HG02678 (cell line): ENCODE results near the gene GPR4.
"Not testable (repeated sequence)": the region's sequence is repeated elsewhere in the genome, so short reads cannot be mapped to it uniquely, and the experiment has no call there.

Source experiments
- ATAC-seq: cut with Tn5 transposase; IDR thresholded peaks from one replicate; pipeline ENCODE4 v1.9.1; 2021; ENCODE audit warnings: mild to moderate bottlenecking, moderate library complexity; ENCODE audit not compliant: unreplicated experiment

GPR4 gene

DNA sequence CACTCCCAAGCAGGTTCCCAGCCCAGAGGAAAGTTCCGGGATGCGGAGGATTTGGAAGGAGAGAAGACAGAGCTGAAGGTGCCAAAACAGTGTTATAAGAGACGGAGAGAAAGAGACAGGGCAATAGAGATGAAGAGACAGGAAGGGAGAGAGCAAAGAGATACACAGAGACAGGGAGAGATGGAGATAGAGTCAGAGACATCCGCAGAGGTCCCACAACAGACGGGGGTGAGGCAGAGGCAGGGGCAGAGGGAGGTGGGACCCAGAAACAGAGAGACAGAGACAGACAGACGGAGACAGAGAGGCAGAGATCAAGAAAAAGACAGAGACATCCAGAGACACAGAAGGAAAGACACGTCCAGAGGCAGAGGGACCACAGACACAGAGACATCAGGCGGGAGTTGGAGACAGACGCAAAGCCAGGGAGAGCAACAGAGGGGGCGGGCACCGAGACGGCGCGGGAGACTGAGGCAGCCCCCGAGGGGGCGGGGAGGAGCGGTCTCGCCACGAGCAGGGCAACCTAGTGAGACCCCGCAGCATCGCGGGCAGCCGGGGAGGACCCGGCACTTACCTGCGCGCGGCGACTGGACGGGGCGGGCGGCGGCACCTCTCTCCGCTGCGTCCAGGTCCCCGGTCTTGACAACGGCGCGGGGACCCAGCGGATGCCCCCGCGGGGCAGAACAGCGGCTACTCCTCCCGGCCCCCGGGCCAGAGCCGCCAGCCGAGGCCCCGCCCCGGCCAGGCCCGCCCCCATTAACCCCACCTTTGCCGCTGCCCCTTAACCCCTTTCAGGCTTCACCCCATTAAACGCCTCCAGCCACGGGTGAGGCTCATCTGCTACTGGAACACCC is at the start of gene GPR4:
Gene GPR4 (minus strand): TSS at position 689 of the 851 bp plus-strand sequence. CDS start 10,346 bp downstream, outside the sequence.
- no peak for ATAC-seq

DNA sequence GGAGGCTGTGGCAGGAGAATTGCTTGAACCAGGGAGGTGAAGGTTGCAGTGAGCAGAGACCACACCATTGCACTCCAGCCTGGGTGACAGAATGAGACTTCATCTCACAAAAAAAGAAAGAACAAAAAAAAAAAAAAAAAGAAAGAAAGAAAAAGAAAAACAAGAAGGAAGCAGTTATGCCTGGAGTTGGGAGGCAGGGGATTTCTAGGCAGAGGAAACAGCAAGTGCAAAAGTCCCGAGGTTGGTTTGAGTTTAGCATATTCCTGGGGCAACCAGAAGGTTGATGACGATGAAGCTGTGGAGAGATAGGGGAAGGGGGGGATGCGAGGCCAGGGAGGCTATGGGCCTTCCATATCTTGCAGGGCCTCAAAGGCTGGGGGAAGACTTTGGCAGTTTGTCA is 48.7 kb upstream of the GPR4 start:
- ATAC-seq: no peak

DNA sequence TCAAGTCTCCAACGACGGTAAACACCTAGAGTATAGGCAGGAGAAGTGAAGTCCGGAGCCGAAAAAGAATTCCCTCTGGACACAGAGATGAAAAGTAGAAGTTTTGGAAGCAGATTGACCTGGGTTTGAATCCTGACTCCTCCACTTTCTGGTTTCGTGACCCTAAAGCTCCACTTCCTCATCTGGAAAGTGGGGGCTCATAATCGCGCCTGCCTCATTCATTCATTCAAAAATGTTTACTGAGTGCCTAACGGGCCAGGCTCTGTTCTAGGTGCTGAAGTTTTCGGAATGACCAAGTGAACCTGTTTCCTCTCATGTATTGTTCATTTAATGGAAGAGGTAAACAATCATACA is 44.3 kb upstream of the GPR4 start:
- ATAC-seq: no peak

DNA sequence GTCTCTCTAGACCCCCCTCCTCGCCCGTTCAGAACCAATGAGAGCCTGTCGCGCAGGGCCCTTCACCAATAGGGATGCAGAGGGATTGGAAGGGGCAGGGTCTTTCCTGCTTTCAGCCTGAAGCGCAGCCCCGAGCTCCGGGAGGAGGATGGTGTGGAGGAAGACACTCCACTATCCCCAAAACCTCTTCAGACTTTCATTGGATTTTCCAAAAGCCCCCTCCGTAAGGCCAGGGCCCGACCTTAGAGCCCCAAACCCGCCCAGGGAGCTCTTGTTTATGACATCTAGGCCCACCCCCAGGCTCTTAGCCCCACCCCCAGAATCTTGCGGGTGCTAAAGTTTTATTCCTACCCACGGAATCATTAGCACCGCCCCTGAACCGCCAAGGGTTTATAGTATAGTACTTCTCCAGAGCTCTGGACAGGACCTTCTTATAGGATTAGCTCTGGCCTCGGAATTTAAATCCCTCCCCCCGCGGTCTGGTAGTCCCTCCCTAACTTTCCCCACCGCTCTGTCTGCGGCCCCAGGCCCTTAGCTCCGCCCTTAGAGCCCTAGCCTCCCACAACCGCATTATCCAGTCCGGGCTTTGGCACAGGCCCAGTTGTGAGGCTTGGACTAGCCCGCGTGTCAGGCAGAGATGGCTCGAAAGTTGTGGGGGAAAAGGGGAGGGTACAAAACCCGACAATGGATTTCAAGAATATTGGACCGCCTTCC is 43.8 kb upstream of the GPR4 start:
- ATAC-seq: peak; percentile 36

DNA sequence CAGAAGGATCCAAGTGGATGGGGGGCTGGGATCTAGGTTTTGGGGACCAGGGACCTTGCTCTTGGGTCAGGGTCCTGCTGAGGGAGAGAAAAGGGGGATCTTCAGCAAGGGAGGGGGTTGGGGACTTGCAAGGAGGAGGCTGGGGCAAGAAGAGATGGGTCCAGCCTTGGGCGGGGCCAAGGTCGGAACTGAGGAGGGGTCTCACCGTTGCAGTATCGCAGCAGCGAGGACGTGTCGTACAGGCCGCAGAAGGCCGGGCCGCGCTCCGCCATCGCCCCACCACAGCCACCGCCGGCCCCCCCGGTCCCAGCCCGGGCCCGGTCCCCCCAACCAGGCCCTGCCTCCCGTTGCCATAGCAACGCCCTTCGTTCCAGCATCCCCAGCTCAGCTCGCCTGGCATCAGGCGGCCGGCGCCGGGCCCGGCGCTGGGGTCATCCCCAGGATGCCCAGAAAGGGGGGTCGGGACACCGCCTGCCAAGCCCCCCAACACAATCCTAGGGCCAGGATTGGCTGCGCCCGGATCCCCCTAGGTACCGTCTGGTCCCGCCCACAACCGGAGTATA is 43.1 kb upstream of the GPR4 start:
- ATAC-seq: no peak

DNA sequence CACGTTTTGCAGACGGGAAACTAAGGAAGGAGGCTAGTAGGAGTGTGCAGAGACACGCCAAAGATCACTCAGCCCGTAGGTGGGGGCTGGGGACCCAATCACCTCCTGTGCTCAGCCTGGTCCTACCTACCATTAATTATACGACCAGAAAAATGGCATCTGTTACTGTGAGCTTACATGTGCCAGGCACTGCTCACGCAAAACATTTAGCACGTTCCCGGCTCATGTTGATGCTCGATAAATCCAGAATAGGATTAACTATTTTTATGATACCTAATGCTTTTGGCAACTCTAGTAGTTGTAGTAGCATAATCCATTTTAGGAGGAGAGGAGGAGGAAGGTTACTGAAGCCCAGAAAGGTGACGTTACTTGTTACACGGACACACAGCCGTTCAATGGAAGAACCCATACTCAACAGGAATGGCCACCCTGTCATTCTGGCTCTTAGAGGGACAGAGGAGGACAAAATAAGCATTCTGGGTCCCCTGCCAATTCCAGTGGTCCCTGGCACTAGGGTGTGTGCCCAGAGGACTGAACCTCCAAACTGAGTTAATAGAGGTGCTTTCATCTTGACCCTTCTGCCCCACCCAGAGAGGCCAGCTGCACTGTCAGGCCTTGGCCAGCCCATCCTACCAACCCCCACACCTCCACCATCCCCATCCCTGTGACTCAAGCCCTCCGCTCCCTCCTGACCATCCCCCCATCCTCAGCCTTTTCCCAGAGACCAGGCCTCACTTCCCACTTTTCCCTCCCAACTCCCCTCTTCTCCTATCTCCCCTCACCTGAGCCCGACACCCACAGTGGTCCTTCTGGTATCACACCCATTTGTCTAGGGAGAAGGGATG is 42.1 kb upstream of the GPR4 start:
- no peak for ATAC-seq

DNA sequence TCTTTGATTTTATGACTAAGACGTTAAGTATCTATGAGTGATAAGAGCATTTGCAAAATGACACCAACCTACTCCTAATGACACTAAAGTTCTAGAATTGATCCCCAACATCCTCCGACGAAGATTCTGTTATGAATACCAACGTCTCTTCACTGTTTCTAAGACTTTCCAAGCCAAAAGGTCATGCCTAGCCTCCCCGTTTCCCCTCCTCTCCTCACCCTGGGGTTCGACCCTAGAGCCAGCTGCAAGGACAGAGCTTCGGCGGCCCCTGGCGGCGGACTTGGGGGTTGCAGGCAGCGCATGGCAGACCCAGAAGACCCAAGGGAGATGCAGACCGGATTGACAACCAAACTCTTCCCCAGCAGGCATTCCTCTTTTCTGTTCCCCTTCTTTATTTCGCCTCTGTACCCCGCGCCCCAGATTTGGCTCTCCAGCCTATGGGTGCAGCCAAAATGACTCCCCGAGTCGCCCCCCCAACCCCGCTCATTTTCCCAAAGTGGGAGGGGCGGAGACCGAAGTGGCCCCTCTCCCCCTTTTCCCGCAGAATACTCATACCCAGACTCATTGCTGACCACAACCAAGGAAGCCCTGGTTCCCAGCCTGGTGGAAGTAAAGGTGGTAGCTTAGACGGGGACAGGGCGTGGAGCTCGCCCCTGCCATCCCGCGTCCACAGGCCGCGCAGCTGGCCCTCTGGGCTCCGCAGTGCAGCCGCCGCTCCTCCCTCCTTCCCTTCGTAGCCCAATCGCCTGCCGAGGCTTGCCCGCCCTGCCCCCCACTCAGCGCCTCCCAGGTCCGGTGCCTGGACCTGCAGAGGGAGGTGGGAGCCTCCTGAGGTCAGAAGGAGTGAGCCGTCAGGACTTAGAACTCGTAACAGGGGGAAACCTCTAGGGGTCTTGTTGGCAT is 41.3 kb upstream of the GPR4 start:
- peak; percentile 30 for ATAC-seq

DNA sequence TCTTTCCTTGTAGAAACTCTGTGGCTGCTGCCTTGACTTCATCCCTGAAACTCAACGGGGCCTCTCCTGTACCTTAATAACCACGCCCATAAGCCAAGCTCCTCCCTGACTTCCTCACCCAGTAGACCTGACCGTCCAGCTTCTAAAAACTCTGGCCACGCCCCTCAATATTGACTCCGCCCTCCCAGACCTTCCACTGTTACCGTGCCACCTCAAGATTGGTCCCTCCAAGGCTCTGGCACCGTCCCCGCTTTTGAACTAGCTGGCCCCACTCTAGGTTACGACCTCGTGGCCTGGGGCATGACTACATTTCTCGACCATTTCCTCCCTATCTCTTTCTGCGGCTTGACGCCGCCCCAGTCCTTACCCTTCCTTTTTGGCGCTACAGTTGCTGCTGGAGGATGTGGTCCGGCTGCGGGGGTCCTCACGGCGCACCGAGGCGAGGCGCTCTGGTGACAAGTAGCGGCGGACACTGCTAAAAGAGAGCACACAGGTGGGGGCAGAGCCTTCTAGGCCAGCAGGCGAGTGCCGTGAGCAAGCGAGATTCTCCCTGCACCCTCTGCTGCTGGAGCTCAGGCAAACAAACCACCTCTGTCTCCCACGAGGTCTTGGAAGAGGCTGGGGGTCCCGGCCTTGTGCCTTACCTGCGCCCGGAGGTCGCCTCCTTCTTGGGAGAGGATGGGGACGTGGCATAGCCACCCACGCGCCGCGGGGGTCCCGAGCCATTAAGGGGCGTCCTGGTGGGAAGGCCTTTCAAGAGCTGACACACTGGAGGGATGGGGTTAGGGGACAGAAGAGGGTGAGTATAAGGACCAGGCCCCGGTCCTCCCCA is 39.5 kb upstream of the GPR4 start:
- peak; percentile 31 for ATAC-seq

DNA sequence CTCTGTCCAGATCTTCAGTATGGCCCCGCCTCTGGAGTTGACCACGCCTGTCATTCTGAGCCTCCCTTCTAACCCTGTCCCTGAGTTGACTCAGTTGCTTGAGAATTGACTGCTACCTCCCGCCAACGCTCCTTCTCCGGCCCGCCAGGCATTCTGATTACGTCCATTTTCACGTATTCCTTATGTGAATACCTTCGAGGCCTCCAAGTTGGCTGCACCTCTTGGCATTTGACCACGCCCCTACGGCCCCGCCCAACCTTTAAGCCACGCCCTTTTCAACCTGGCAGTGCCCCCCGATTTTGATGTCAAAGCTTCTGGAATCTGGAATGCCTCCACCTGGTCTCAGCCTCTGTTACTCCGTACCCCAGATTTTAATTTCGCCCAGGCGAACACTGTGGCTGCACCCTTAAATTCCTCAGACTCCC is 38.8 kb upstream of the GPR4 start:
- ATAC-seq: no peak

DNA sequence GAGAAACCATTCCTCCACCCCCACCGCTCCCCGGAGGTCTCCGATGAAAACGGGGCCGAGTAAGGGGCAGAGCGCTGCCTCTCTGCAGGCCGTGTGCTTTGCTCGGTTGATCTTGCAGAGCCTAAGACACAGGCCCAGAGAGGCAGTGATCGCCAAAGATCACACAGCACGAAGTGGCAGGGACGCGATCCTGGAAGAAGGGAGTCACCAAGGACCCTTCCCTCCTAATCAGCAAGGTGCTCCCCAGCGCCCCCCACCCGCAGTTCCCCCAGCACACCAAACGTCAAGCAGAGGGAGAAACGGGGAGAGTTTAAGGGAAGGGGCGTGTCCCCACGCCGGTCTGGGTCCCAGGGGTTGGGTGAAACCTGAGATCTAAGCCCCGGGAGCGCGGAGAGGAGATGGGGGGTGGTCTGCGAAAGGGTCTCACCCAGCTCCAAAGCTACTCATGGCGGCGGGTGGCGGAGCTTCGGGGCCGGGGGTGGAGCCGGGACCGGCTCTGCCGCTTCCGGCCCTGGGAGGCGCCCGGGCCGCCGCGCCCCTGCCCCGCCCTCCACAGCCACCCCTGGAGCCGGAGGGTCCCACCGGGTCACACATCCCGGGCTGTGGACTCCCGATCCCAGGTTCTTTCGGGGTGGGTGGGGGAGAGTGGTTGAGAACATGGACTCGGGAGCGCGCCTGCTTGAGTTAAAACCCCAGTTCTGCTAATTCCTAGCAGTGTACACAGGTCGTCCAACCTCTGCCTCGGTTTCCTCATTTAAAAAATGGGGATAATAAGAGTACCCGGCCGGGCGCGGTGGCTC is 37.1 kb upstream of the GPR4 start, which contains the start of gene EML2:
Gene EML2 (minus strand): TSS at position 468 of the 800 bp plus-strand sequence. CDS start 21 bp downstream, at position 447.
- ATAC-seq: peak; percentile 25

DNA sequence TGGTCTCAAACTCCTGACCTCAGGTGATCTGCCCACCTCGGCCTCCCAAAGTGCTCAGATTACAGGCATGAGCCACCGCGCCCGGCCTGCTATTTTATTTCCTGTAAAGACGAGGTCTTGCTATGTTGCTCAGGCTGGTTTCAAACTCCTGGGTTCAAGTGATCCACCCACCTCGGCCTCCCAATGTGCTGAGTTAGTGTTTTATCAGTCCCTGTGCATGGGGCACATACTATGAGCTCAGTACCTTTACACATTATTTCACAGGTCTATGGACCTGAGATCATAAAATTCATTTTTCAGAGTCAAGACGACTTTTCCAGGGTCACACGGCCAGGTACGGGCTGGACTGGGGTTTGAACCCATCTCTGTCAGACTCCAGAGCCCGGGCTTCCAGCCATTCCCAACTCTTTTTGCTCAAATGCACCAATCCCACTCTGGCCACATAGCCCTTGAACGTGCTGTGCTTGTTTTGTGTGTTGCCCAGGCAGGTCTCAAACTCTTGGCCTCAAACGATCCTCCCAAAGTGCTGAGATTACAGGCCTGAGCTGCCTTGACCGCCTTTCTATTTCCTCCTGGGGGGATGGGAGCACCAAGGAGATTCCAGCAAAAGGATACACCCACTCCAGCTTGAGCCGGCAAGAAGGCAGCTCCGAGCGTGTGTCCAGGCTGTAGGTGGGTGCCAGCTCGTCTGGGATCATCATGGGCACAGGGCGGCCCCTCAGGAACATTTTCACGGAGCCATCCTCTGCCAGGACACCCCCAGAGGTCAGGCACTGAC is 36.1 kb upstream of the GPR4 start:
- ATAC-seq: no peak

DNA sequence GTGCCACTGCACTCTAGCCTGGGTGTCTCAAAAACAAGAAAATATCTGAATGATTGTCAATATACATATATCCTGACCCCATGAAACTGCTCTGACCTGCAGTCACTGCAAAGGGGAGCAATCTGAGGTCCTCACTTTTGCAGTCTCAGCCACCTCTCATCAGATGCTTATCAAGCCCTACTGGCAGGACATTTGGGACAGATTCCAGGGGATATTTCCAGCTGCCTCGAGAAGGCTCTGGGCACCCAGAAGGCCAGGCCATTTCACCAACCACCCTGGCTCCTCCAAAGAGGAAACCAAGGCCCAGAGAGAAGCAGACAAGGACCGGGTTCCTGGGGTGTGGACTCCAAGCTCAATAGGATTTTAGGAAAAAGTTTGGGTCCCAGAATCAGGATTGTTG is 34.9 kb upstream of the GPR4 start:
- ATAC-seq: no peak

DNA sequence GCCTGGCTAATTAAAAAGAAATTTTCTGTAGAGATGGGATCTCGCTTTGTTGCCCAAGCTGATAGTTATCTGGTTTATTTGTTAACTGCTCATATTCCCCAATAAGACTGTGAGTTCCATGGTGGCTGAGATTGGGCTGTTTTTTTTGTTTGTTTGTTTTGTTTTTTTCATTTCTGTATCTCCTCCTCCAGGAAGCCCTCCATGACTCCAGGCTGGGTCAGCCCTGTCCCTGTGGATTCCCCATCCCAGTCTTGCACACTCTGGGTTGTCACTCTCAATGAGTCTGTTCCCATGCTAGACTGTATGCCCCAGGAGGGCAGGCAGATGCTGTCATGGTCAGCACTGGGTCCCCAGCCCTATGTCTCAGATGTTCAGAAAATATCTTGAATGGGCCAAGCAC is 34.3 kb upstream of the GPR4 start:
- no peak for ATAC-seq

DNA sequence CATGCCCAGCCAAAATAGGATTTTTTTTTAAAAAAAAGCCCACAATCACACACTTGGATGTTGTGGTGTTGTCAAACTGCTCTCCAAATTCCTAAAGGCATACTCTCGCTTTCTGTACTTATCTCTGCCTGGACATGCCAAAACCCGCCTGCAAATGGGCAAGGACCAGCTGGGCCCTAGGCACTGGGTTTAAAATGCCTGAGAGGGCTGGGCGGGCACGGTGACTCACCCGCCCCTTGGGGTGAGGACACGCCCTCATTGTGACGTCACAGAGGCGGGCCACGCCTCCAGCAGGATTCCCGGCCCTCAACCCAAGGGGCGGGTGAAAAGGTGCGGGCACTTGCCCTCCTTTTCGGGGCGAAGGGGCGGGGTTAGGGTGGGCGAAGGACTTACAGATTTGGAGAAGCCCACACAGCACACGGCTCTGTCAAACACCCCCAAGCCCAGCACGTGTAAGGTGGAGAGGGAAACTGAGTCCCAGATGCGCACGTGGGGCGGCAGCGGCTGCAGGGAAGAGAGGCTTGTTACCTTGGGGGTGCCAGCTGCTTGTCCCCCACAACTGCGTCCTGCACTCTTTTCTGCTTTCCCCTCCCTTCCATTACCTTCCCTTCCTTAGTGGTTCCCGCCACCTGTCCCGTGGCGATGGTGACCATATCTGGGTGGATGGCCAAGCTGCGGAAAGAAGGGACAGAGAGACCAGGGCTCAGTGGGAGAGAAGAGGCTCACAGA is 30.6 kb upstream of the GPR4 start:
- ATAC-seq: no peak

DNA sequence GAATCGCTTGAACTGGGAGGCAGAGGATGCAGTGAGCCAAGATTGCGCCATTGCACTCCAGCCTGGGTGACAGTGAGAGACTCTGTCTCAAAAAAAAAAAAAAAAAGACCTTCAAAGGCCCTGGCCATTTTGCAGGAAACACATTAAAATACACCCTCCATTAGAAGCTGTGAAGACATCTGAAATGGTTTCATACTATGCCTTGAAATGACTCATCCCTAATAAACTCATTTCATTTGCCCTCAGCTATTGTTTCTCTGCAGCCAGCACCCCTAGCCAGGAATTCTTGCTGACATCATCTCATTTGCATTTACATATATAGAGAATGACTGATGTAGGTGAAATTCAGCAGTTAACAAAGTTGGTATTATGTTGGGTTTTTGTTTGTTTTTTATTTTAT is 28.5 kb upstream of the GPR4 start:
- ATAC-seq: no peak

DNA sequence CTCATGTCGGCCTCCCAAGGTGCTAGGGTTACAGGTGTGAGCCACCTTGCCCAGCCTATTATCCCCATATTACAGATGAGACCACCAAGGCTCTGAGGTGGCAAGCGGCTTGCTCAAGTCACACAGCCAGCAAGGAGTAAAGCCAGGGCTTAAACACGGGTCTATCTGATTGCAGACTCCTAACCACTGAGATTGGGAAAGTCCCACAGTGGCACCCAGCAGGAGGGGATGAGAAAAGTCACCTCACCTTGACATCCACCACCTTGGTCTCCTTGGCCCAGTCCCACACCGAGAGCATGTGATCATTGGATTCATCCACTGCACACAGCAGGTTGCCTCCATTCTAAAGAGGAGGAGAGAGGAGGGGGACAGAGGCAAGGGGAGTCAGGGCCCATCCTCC is 27.7 kb upstream of the GPR4 start:
- ATAC-seq: no peak

DNA sequence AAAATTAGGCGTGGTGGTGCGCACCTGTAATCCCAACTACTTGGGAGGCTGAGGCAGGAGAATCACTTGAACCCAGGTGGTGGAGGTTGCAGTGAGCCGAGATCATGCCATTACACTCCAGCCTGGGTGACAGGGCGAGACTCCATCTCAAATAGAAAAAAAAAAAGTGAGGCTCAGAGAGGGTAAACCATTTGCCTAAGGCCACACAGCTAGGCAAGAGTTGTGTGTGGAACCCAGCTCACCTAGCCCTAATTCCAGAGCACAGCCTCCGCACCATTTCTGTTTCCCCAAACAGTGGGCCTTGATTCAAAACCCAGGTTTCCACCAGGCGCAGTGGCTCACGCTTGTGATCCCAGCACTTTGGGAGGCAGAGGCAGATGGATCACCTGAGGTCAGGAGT is 26.2 kb upstream of the GPR4 start:
- ATAC-seq: not testable (repeated sequence)
